ENCODE results near the gene STXBP2.

The STXBP2 gene

GRCh38 chr19:7606289-7606688 is 30.6 kb upstream of the STXBP2 start:
- H3K27ac ChIP-seq (ENCODE audit: low read depth, low read length): no peak overlapping the region
- no peaks in the 10 kb centered on the region for H3K9me3 ChIP-seq (ENCODE audit: insufficient read depth, low read length)
- no peak overlapping the region for H3K4me2 ChIP-seq (ENCODE audit: low read depth, low read length, poor library complexity, severe bottlenecking)
- no peak overlapping the region for H3K9ac ChIP-seq (ENCODE audit: low read length)
- no peaks in the 10 kb centered on the region for H3K27me3 ChIP-seq (ENCODE audit: low read length)
- H4K20me1 ChIP-seq (ENCODE audit: low read depth, low read length): no peaks in the 10 kb centered on the region
- H3K79me2 ChIP-seq (ENCODE audit: insufficient read depth, low read length): no peaks in the 10 kb centered on the region
- TF ChIP-seq CTCF (IDR thresholded peaks at IDR 0.05; ENCODE audit: insufficient read depth, low read length, poor library complexity, severe bottlenecking) (no peak), EZH2phosphoT487 (conservative IDR thresholded peaks at IDR 0.05; ENCODE audit: low read length) (no peak)
- H3K36me3 ChIP-seq (ENCODE audit: low read length): no peaks in the 10 kb centered on the region
- H2AFZ ChIP-seq (ENCODE audit: low read depth, low read length, severe bottlenecking): no peak overlapping the region
- H3K4me3 ChIP-seq (ENCODE audit: insufficient read depth, low read length, poor library complexity, severe bottlenecking): no peak overlapping the region
- H3F3A ChIP-seq (ENCODE audit: insufficient read depth): no peaks in the 10 kb centered on the region
- H3K9me2 ChIP-seq (replicated peaks; ENCODE audit: insufficient read depth, low read length): no peaks in the 10 kb centered on the region

DNA sequence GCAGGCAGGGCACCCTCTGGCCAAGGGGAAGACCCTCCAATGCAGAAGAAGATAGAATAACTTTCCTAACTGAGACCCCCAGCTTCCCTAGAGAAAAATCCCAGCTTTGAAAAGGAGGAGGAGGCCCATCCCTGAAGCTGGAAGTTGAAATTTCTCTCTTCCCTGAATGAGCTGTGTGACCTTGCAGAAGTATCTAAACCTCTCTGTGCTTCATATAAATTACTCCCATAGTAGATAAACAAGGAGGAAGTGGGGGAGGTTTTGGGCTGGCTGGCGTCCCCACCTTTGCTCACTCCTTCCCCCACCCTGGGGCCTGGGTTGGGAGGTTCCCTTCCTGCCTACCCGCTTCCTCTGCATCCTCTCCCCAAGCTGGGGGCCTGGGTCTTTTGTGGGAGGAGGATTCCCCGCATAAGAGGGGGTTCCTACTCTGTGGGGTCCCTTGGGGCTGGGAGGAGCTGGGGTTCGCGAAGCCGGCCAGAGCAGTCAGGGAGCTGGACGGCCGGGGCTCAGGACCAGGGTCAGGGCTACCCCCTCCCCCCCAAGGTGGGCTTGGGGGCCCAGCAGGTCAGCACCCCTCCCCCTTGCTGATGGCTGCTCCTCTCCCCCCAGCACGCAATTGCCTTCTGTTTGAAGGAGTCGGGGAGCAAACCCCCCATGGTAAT is 29.6 kb upstream of the STXBP2 start:
- H3K4me2 ChIP-seq (ENCODE audit: low read depth, low read length, poor library complexity, severe bottlenecking): no peak overlapping the region
- H3K27me3 ChIP-seq (ENCODE audit: low read length): no peaks in the 10 kb centered on the region
- H3K9ac ChIP-seq (ENCODE audit: low read length): no peak overlapping the region
- no peak for TF ChIP-seq EZH2phosphoT487 (conservative IDR thresholded peaks at IDR 0.05; ENCODE audit: low read length)
- no peak for TF ChIP-seq CTCF (IDR thresholded peaks at IDR 0.05; ENCODE audit: insufficient read depth, low read length, poor library complexity, severe bottlenecking)
- no peaks in the 10 kb centered on the region for H4K20me1 ChIP-seq (ENCODE audit: low read depth, low read length)
- no peak overlapping the region for H3K4me3 ChIP-seq (ENCODE audit: insufficient read depth, low read length, poor library complexity, severe bottlenecking)
- no peak overlapping the region for H3K27ac ChIP-seq (ENCODE audit: low read depth, low read length)
- no peak overlapping the region for H2AFZ ChIP-seq (ENCODE audit: low read depth, low read length, severe bottlenecking)
- no peaks in the 10 kb centered on the region for H3K36me3 ChIP-seq (ENCODE audit: low read length)
- no peaks in the 10 kb centered on the region for H3K9me2 ChIP-seq (replicated peaks; ENCODE audit: insufficient read depth, low read length)
- H3F3A ChIP-seq (ENCODE audit: insufficient read depth): no peaks in the 10 kb centered on the region
- H3K9me3 ChIP-seq (ENCODE audit: insufficient read depth, low read length): no peaks in the 10 kb centered on the region
- H3K79me2 ChIP-seq (ENCODE audit: insufficient read depth, low read length): no peaks in the 10 kb centered on the region

DNA sequence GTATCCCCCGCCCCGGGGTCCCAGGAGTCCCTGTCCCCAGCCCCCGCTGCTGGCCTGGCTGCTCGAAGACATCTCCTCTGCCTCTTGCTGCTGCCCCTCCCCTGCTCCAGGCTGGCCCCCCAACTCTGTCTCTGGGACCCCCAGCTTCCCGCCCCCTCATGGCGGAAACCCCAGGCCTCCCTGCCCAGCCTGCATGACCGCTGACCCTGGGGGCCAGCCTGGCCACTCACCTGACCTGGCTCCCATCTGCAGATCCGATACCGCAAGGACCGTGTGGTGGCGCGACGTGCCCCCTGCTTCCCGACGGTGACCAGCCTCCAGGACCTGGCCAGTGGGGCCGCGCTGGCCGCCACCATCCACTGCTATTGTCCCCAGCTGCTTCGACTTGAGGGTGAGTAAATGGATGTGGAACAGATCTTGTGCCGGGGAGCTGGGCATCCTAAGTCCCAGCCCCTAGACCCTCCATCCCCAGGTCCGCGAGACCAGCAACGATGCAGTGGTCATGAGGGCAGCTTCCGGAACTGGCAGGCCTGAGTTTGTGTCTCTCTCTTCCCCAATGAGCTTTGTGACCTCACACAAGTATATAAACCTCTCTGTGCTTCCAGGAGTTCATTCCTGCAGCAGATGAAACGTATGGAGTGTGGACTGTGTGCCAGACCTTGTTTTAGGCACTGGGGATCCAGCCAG is 28.9 kb upstream of the STXBP2 start:
- Histone ChIP-seq H2AFZ (ENCODE audit: low read depth, low read length, severe bottlenecking) (no peak overlapping the region), H3K9me3 (ENCODE audit: insufficient read depth, low read length) (no peaks in the 10 kb centered on the region), H3K9ac (ENCODE audit: low read length) (no peak overlapping the region), H3K27me3 (ENCODE audit: low read length) (no peaks in the 10 kb centered on the region), H3K4me3 (ENCODE audit: insufficient read depth, low read length, poor library complexity, severe bottlenecking) (no peak overlapping the region), H3K79me2 (ENCODE audit: insufficient read depth, low read length) (no peaks in the 10 kb centered on the region), H4K20me1 (ENCODE audit: low read depth, low read length) (no peaks in the 10 kb centered on the region), H3K27ac (ENCODE audit: low read depth, low read length) (no peak overlapping the region), H3F3A (ENCODE audit: insufficient read depth) (no peaks in the 10 kb centered on the region), H3K9me2 (replicated peaks; ENCODE audit: insufficient read depth, low read length) (no peaks in the 10 kb centered on the region), H3K4me2 (ENCODE audit: low read depth, low read length, poor library complexity, severe bottlenecking) (no peak overlapping the region), H3K36me3 (ENCODE audit: low read length) (no peaks in the 10 kb centered on the region)
- TF ChIP-seq CTCF (IDR thresholded peaks at IDR 0.05; ENCODE audit: insufficient read depth, low read length, poor library complexity, severe bottlenecking): no peak
- TF ChIP-seq EZH2phosphoT487 (conservative IDR thresholded peaks at IDR 0.05; ENCODE audit: low read length): no peak
